ENCODE results near the gene GGTA1. TPM values are rescaled to one million over a fixed set of nuclear protein-coding genes. Genes with fewer than 3 reads are reported as not detected.
"Not testable (repeated sequence)": the region's sequence is repeated elsewhere in the genome, so short reads cannot be mapped to it uniquely, and the experiment has no call there.

The GGTA1 gene
- total RNA-seq, 1 donor: not detected

DNA sequence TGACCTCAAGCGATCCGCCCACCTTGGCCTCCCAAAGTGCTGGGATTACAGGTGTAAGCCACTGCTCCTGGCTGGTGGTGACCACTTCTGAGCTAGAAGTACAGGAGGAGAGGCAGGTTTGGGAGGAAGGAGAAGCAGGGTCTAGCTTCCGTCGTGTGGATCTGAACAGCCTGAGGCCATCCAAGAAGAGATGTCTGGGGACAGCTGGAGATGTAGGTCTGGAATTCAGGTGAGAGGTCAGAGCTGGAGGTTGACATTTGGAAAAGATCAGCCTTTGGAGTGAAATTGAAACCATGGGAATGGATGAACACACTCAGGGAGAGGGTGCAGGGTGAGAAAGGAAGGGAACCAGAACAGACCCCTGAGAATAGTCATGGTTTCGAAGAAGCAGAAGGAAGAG, 33.2 kb upstream of the GGTA1 start:
- H3K79me2 ChIP-seq (ENCODE audit: insufficient read depth, low read length): no peaks in the 10 kb centered on the region
- no peak overlapping the region for H3K4me2 ChIP-seq (ENCODE audit: insufficient read depth, low read length)
- TF ChIP-seq, protein P1, sequence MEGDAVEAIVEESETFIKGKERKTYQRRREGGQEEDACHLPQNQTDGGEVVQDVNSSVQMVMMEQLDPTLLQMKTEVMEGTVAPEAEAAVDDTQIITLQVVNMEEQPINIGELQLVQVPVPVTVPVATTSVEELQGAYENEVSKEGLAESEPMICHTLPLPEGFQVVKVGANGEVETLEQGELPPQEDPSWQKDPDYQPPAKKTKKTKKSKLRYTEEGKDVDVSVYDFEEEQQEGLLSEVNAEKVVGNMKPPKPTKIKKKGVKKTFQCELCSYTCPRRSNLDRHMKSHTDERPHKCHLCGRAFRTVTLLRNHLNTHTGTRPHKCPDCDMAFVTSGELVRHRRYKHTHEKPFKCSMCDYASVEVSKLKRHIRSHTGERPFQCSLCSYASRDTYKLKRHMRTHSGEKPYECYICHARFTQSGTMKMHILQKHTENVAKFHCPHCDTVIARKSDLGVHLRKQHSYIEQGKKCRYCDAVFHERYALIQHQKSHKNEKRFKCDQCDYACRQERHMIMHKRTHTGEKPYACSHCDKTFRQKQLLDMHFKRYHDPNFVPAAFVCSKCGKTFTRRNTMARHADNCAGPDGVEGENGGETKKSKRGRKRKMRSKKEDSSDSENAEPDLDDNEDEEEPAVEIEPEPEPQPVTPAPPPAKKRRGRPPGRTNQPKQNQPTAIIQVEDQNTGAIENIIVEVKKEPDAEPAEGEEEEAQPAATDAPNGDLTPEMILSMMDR (IDR thresholded peaks at IDR 0.05; ENCODE audit: extremely low read depth, low read depth, low read length): no peak
- H3K27me3 ChIP-seq (ENCODE audit: insufficient read depth, low read length): peaks cover 2% of the 10 kb centered on the region
- no peaks in the 10 kb centered on the region for H3K9me3 ChIP-seq (ENCODE audit: low read depth, low read length)
- no peak for DNase-seq (ENCODE audit: insufficient read length, low spot score, missing footprints)
- H3K4me3 ChIP-seq (ENCODE audit: insufficient read depth, low read length): no peak overlapping the region
- H3K27ac ChIP-seq (ENCODE audit: low read depth, low read length): no peak overlapping the region
- no peaks in the 10 kb centered on the region for H4K20me1 ChIP-seq (ENCODE audit: insufficient read depth, low read length)
- no peaks in the 10 kb centered on the region for H3K36me3 ChIP-seq (ENCODE audit: insufficient read depth, low read length)
- H3K4me1 ChIP-seq (ENCODE audit: insufficient read depth, low read length): peaks cover 5% of the 10 kb centered on the region
- H2AFZ ChIP-seq (ENCODE audit: low read length): no peak overlapping the region

DNA sequence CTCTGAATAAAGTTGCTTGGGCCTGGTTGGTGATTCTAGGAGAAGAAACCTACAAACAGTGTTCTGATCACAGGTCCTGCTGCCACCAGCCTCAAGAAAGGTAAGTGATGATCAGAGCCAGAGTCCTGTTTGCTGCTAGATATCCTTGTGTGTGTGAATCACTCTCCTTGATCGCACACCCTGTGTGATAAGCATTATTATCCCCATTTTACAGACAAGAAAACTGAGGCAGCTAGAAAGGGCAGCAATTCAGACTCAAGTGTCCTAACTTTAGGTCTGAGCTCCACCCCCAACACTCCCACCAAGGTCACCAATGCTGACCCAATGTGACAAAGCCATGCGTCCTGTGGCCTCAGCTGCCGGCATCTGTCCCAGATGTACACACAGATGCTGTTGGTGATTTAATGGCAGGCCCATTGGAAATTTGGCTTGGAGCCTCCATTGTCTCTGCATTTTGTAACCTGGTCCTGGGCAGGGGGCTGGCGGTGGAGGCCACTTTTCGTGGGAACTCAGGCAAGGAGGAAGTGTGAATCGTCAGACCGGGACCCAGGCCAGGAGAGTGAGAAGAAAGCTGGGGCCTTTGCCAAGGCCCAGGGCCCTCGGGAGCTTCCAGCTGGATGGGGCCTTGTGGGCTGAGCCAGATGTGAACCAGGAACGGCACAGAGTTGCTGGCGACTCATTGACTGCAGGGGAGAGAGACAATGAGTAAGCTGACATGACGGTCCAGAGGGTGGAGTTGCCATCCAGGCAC, 29.8 kb upstream of the GGTA1 start:
- Histone ChIP-seq H3K36me3 (ENCODE audit: insufficient read depth, low read length) (no peaks in the 10 kb centered on the region), H3K27ac (ENCODE audit: low read depth, low read length) (peak overlapping the region; percentile 45), H3K79me2 (ENCODE audit: insufficient read depth, low read length) (no peaks in the 10 kb centered on the region), H3K27me3 (ENCODE audit: insufficient read depth, low read length) (peaks cover 4% of the 10 kb centered on the region), H4K20me1 (ENCODE audit: insufficient read depth, low read length) (no peaks in the 10 kb centered on the region), H3K4me2 (ENCODE audit: insufficient read depth, low read length) (peak overlapping the region; percentile 24), H2AFZ (ENCODE audit: low read length) (peak overlapping the region; percentile 49), H3K4me3 (ENCODE audit: insufficient read depth, low read length) (no peak overlapping the region), H3K4me1 (ENCODE audit: insufficient read depth, low read length) (peaks cover 5% of the 10 kb centered on the region), H3K9me3 (ENCODE audit: low read depth, low read length) (no peaks in the 10 kb centered on the region)
- TF ChIP-seq, protein P1 (IDR thresholded peaks at IDR 0.05; ENCODE audit: extremely low read depth, low read depth, low read length): no peak
- peak; percentile 97 for DNase-seq (ENCODE audit: insufficient read length, low spot score, missing footprints)

DNA sequence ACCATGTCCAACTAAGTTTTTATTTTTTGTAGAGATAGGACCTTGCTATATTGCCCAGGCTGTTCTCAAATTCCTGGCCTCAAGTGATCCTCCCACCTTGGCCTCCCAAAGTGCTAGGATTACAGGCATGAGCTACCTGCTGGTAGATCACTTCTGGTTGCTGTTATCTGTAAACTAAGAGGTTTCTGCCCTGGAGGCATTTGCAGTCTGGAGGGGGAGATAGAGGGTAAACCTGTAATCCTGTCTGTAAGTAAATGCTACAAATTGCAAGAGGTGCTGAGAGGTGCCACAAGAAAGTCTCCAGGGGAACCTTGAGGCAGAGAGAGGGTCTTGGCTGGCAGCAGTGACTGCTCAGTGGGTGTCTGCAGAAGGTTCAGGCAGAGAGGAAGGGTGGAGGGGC, 29.0 kb upstream of the GGTA1 start:
- no peak overlapping the region for H3K4me2 ChIP-seq (ENCODE audit: insufficient read depth, low read length)
- no peak overlapping the region for H3K4me3 ChIP-seq (ENCODE audit: insufficient read depth, low read length)
- H3K27me3 ChIP-seq (ENCODE audit: insufficient read depth, low read length): peaks cover 4% of the 10 kb centered on the region
- H4K20me1 ChIP-seq (ENCODE audit: insufficient read depth, low read length): no peaks in the 10 kb centered on the region
- H3K9me3 ChIP-seq (ENCODE audit: low read depth, low read length): no peaks in the 10 kb centered on the region
- no peaks in the 10 kb centered on the region for H3K79me2 ChIP-seq (ENCODE audit: insufficient read depth, low read length)
- H2AFZ ChIP-seq (ENCODE audit: low read length): no peak overlapping the region
- H3K27ac ChIP-seq (ENCODE audit: low read depth, low read length): no peak overlapping the region
- TF ChIP-seq, protein P1 (IDR thresholded peaks at IDR 0.05; ENCODE audit: extremely low read depth, low read depth, low read length): no peak
- H3K36me3 ChIP-seq (ENCODE audit: insufficient read depth, low read length): no peaks in the 10 kb centered on the region
- DNase-seq (ENCODE audit: insufficient read length, low spot score, missing footprints): peak; percentile 30
- H3K4me1 ChIP-seq (ENCODE audit: insufficient read depth, low read length): peaks cover 5% of the 10 kb centered on the region

DNA sequence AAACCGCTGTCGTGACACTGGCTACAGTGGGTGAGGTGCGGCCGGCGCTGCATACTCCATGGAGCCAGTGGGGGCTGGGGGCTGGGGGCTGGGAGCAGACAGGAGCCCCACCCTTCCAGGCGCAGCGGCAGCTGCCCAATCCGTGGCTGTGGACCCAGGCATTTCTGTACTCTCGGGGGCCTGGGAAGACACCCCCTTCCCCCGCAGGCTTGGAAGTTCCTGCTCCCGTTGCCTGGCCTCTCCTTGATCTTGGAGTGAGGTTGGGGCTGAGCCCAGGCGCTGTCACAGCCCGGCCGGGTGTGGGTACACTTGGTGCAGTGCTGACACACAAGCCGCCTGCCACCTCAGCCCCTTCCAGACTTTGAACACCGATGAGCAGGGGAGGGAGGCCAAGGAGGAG, 27.7 kb upstream of the GGTA1 start:
- Histone ChIP-seq H3K27me3 (ENCODE audit: insufficient read depth, low read length) (peaks cover 4% of the 10 kb centered on the region), H3K36me3 (ENCODE audit: insufficient read depth, low read length) (no peaks in the 10 kb centered on the region), H3K4me3 (ENCODE audit: insufficient read depth, low read length) (no peak overlapping the region), H3K4me1 (ENCODE audit: insufficient read depth, low read length) (peaks cover 5% of the 10 kb centered on the region), H3K79me2 (ENCODE audit: insufficient read depth, low read length) (no peaks in the 10 kb centered on the region), H2AFZ (ENCODE audit: low read length) (no peak overlapping the region), H3K27ac (ENCODE audit: low read depth, low read length) (no peak overlapping the region), H3K9me3 (ENCODE audit: low read depth, low read length) (no peaks in the 10 kb centered on the region), H3K4me2 (ENCODE audit: insufficient read depth, low read length) (no peak overlapping the region), H4K20me1 (ENCODE audit: insufficient read depth, low read length) (no peaks in the 10 kb centered on the region)
- no peak for DNase-seq (ENCODE audit: insufficient read length, low spot score, missing footprints)
- TF ChIP-seq, protein P1 (IDR thresholded peaks at IDR 0.05; ENCODE audit: extremely low read depth, low read depth, low read length): no peak

DNA sequence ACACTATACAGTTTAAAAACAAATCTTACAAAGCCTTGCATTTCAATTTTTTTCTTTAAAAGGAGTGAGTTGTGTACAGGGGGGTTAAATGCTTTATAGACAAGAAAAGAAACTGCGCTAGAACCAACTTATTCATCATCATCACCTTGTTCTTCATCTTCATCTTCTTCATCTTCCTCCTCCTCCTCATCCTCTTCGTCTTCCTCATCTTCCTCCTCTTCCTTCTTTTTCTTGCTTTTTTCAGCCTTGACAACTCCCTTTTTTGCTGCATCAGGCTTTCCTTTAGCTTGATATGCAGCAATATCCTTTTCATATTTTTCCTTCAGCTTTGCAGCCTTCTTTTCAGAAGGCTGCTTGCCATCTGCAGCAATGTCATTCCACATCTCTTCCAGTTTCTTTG, 20.0 kb upstream of the GGTA1 start:
- not testable (repeated sequence) for H3K4me1 ChIP-seq (ENCODE audit: insufficient read depth, low read length); H3K9me3 ChIP-seq (ENCODE audit: low read depth, low read length); H3K4me2 ChIP-seq (ENCODE audit: insufficient read depth, low read length); H3K27ac ChIP-seq (ENCODE audit: low read depth, low read length); H3K27me3 ChIP-seq (ENCODE audit: insufficient read depth, low read length); H4K20me1 ChIP-seq (ENCODE audit: insufficient read depth, low read length); H3K4me3 ChIP-seq (ENCODE audit: insufficient read depth, low read length); DNase-seq (ENCODE audit: insufficient read length, low spot score, missing footprints); H2AFZ ChIP-seq (ENCODE audit: low read length); H3K79me2 ChIP-seq (ENCODE audit: insufficient read depth, low read length); H3K36me3 ChIP-seq (ENCODE audit: insufficient read depth, low read length)
